ENCODE measurements around the gene CRELD1. TPM values are rescaled to one million over a fixed set of nuclear protein-coding genes. Genes with fewer than 3 reads are reported as not detected.

Gene CRELD1
- polyA plus RNA-seq, 3 donors, result 16.1 to 23.4 (median 19.2) TPM

GRCh38 chr3:9917820-9918219 lies 15.8 kb upstream of the CRELD1 start:
- H3K4me1 Mint-ChIP-seq, result peaks cover 32% of the 10 kb centered on the region
- DNase-seq, result no peak
- peak overlapping the region in 1 of 2 donors; percentile 83 for H3K4me3 Mint-ChIP-seq
- Histone ChIP-seq H3K79me2 (ENCODE audit: insufficient read depth, low read length) (no peaks in the 10 kb centered on the region), H3K9ac (ENCODE audit: insufficient read depth, low read length, poor library complexity, severe bottlenecking) (no peak overlapping the region), H4K20me1 (ENCODE audit: insufficient read depth, low read length) (no peaks in the 10 kb centered on the region), H2AFZ (ENCODE audit: insufficient read depth, low read depth, low read length, poor library complexity, severe bottlenecking) (no peak overlapping the region), H3K9me3 (replicated peaks in 1 of 2; ENCODE audit: control insufficient read depth in 1 of 2, insufficient read depth in 1 of 2, low read length in 2 of 2) (no peaks in the 10 kb centered on the region), H3K4me1 (ENCODE audit: control insufficient read depth in 1 of 2, insufficient read depth in 2 of 2, low read length in 2 of 2) (peaks cover 25 to 36% of the 10 kb centered on the region in 2 donors), H3K4me3 (replicated peaks in 1 of 3; ENCODE audit: low read depth in 2 of 3, low read length in 3 of 3) (no peak overlapping the region), H3K27me3 (ENCODE audit: control insufficient read depth in 2 of 2, insufficient read depth in 2 of 2, low read length in 2 of 2) (no peaks in the 10 kb centered on the region), H3K36me3 (replicated peaks in 1 of 2; ENCODE audit: control insufficient read depth in 1 of 2, insufficient read depth in 2 of 2, low read length in 2 of 2) (no peaks in the 10 kb centered on the region), H3K4me2 (replicated peaks; ENCODE audit: extremely low read depth, low read length, poor library complexity, severe bottlenecking) (peak overlapping the region; percentile 92), H3K27ac (ENCODE audit: low read depth in 1 of 2, low read length in 2 of 2) (peak overlapping the region in 1 of 2 donors; percentile 61)
- TF ChIP-seq CTCF (IDR thresholded peaks at IDR 0.05), result no peak
- peak overlapping the region in 1 of 7 donors; percentile 28 for H3K27ac Mint-ChIP-seq
- H3K36me3 Mint-ChIP-seq, result no peaks in the 10 kb centered on the region
- 96% methylated on average over 9 of the region's 10 CpGs for WGBS (ENCODE audit: insufficient coverage)
- intact Hi-C loops (cut with micrococcal nuclease), result no loop called here
- no peaks in the 10 kb centered on the region for H3K9me3 Mint-ChIP-seq
- H3K27me3 Mint-ChIP-seq (ENCODE audit: low read depth in 3 of 3), result peaks cover 0 to 3% (median 0%) of the 10 kb centered on the region in 3 donors

- intact Hi-C loops (cut with micrococcal nuclease), result no loop called here
- no peaks in the 10 kb centered on the region for H4K20me1 ChIP-seq (ENCODE audit: insufficient read depth, low read length)
- Mint-ChIP-seq H3K27ac (no peak overlapping the region), H3K4me1 (peaks cover 31% of the 10 kb centered on the region), H3K36me3 (no peaks in the 10 kb centered on the region), H3K27me3 (ENCODE audit: low read depth in 3 of 3) (peaks cover 0 to 3% (median 0%) of the 10 kb centered on the region in 3 donors), H3K4me3 (no peak overlapping the region), H3K9me3 (no peaks in the 10 kb centered on the region)
- no peaks in the 10 kb centered on the region for H3K79me2 ChIP-seq (ENCODE audit: insufficient read depth, low read length)
- no peaks in the 10 kb centered on the region for H3K9me3 ChIP-seq (replicated peaks in 1 of 2; ENCODE audit: control insufficient read depth in 1 of 2, insufficient read depth in 1 of 2, low read length in 2 of 2)
- H3K27ac ChIP-seq (ENCODE audit: low read depth in 1 of 2, low read length in 2 of 2), result no peak overlapping the region
- peaks cover 25 to 36% of the 10 kb centered on the region in 2 donors for H3K4me1 ChIP-seq (ENCODE audit: control insufficient read depth in 1 of 2, insufficient read depth in 2 of 2, low read length in 2 of 2)
- no peak overlapping the region for H2AFZ ChIP-seq (ENCODE audit: insufficient read depth, low read depth, low read length, poor library complexity, severe bottlenecking)
- no peak for TF ChIP-seq CTCF (IDR thresholded peaks at IDR 0.05)
- no peak overlapping the region for H3K4me2 ChIP-seq (replicated peaks; ENCODE audit: extremely low read depth, low read length, poor library complexity, severe bottlenecking)
- H3K27me3 ChIP-seq (ENCODE audit: control insufficient read depth in 2 of 2, insufficient read depth in 2 of 2, low read length in 2 of 2), result no peaks in the 10 kb centered on the region
- no peak overlapping the region for H3K4me3 ChIP-seq (replicated peaks in 1 of 3; ENCODE audit: low read depth in 2 of 3, low read length in 3 of 3)
- 89% methylated on average over 3 of the region's 8 CpGs for WGBS (ENCODE audit: insufficient coverage)
- no peak overlapping the region for H3K9ac ChIP-seq (ENCODE audit: insufficient read depth, low read length, poor library complexity, severe bottlenecking)
- DNase-seq, result no peak
- H3K36me3 ChIP-seq (replicated peaks in 1 of 2; ENCODE audit: control insufficient read depth in 1 of 2, insufficient read depth in 2 of 2, low read length in 2 of 2), result no peaks in the 10 kb centered on the region
These were observed 15.2 kb upstream of the CRELD1 start for GRCh38 chr3:9918261-9919038.
